ENCODE results near the gene ACLY.
A peak's percentile ranks its signal among the peaks of the same experiment; 100 is the strongest.
"Not testable (repeated sequence)": the region's sequence is repeated elsewhere in the genome, so short reads cannot be mapped to it uniquely, and the experiment has no call there.

ACLY gene

DNA sequence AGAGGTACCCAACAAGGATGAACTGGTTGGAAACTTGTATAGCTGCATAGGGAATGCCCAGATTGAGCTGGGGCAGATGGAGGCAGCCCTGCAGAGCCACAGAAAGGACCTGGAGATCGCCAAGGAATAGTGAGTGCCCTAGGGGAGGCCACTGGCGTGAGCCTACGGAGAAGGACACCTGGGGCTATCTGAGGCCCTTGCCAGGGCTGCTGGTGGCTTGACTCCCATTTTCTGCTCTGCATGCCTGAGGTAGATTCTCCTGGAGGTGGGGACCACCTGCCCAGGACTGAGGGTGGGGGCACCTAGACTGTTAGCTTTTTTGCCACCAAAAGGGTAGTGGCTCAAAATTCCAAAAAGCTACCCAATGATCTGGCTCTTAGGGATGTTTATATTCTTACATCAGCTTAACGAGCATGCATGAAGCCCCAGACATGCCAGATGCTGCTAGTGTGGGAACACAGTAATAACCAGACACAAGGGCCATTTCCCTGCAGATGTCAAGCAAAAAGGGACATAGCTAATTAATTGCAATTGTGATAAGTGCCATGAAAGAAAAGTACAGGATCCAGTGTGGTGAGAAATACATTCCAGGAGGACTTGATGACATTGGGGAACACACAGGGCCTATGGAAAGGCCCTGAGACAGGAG, 20.4 kb upstream of the ACLY start:
- DNase-seq, result no peak

DNA sequence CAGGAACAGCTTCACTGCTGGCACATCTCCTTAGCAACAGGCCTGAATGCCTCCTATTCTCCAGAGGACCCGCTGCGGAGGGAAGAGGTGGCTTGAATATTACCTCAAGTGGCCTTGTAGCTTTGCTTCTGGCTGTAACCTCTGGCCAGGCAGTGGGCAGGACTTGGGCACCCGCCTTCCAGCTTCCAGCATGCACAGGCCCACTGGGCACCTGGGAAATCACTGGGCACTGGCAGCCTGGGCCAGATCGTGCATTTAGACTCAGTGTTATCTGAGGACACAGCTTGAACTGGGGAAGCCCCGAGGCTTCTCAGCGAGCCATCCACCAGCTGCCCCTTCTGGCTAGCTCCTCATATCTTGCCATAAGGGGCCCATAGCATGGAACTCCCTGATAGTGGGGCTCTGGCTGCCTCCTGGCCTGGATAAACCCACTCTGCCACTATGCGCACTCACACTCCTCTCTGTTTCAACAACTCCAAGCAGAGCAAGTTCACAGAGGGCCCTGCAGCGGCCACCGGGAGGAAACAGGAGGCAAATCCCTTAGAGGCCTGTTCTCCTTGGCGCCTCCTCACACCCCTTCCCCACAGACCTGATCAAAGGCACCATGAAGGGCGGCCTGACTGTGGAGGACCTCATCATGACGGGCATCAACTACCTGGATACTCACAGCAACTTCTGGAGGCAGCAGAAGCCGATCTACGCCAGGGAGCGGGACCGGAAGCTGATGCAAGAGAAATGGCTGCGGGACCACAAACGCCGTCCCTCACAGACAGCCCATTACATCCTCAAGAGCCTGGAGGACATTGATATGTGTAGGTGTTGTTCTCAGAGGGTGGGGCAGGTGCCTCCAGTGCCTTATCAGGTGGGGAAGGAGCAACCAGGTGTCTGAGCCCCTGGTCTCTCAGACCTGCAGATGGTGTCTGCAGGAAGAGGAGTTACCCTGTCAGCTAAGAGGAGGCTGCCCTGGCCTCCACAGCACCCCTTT, 19.5 kb upstream of the ACLY start:
- no peak for DNase-seq

DNA sequence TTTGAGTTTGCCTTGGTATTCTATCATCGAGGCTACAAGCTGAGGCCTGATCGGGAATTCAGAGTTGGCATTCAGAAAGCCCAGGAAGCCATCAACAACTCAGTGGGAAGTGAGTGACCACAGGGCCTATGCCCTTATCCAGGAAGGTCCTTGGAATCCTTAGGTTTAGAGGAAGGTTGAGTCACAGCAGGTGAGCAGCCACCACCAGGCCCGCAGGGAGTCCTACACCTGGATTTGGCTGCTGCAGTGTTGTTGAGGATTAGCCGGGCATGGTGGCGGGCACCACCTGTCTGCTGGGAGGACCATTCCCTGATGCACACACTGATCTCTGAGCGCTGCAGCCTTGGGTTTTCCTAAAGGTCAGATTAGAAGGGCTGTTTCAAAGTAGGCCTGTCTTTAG, 16.9 kb upstream of the ACLY start:
- DNase-seq, result no peak

DNA sequence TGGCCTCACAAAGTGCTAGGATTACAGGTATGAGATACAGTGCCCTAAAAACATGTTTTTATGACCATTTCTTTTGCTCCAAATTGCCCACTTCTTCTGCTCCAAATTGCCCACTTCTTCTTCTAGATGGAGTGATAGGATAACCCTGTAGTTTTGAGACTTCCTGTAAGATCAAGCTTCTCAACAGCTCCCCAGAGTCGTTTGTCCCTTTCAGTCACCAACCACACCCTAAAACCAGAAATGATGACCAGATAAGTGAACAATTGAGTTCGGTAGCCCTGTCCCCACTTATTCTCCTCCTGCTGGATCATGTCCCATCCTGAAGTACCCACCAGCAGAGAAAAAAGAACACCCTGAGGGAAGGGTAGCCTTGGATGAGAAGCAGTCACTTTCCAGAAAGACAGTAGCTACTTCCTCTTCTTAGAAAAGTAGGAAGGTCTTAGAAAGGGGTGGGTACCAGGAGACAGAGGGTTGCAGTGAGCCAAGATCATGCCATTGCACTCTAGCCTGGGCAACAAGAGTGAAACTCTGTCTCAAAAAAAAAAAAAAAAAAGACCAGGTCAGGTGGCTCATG, 14.2 kb upstream of the ACLY start:
- DNase-seq, result no peak

DNA sequence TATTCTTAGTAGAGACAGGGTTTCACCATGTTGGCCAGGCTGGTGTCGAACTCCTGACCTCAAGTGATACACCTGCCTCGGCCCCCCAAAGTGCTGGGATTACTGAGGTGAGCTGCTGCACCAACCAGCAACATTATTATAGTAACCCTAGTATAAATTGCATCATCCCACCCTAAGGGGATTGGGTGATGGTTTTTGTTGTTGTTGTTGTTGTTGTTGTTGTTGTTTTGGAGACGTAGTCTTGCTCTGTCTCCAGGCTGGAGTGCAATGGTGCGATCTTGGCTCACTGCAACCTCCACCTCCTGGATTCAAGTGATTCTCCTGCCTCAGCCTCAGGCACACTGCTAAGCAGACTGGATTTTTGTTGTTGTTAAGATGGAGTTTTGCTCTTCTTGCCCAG, 13.0 kb upstream of the ACLY start:
- DNase-seq, result not testable (repeated sequence)

DNA sequence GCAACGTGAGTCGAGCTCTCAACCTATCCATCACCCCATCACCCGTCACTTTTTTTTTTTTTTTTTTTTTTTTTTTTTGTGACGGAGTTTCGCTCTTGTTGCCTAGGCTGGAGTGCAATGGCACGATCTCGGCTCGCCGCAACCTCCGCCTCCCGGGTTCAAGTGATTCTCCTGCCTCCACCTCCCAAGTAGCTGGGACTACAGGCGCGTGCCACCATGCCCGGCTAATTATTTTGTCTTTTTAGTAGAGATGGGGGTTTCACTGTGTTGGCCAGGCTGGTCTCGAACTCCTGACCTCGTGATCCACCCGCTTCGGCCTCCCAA, 12.0 kb upstream of the ACLY start:
- not testable (repeated sequence) for DNase-seq

DNA sequence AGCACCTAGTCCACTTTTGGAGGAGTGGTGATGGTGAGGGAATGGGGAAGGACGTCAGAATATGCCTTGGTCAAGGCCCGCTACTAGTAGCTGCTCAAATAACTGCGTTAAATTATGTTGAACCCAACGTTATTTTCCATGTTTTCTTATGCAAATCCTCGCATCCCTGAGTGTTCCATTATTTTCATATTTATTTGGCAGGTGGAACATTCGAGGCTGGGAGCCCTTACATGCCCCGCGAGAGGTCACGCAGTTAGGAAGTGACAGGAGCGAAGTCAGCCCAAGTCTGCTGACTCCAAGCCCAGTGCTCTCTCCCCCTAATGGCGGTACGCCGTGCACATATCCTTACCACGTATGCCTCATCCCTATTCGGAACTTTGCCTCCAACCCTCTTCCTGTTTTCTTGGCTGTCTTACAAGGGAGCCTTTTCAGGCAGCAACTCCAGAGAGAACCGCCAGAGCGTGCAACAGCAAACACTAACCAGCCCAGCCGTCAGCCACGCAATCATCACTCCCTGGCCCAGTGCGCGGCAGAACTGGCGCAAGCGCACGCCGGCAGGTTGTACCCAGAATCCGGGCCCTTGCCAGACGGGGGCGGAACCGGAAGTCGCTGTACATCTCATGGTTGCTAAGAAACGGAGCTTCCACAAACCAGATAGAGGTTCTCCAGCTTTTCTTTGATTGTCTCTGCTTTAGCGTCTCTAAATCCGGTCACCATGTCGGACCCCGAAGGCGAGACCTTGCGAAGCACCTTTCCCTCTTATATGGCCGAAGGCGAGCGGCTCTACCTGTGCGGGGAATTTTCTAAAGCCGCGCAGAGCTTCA, 11.5 kb upstream of the ACLY start, which contains the start of gene ODAD4:
Gene ODAD4, plus strand, starts transcription at position 609 of the 824 bp plus-strand sequence. Its CDS starts 107 bp downstream, at position 716.
- DNase-seq, result peak; percentile 96

DNA sequence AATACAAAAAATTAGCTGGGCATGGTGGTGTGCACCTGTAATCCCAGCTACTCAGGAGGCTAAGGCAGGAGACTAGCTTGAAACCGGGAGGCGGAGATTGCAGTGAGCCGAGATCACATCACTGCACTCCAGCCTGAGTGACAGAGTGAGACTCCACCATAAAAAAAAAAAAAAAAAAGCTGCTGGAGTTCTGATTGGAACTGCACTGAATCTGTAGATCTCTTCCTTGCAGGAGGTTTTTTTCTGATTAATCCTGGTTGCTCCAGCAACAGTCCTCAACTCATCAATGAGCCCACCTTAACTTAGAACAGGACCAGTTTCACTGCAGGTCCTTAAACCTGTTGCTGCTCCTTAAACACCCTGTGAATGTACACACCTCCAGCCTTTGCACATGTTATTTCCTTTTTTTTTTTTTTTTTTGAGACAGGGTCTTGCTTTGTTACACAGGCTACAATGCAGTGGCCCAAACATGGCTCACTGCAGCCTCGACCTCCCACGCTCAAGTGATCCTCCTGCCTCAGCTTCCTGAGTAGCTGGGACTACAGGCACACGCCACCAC, 10.0 kb upstream of the ACLY start:
- DNase-seq, result no peak

DNA sequence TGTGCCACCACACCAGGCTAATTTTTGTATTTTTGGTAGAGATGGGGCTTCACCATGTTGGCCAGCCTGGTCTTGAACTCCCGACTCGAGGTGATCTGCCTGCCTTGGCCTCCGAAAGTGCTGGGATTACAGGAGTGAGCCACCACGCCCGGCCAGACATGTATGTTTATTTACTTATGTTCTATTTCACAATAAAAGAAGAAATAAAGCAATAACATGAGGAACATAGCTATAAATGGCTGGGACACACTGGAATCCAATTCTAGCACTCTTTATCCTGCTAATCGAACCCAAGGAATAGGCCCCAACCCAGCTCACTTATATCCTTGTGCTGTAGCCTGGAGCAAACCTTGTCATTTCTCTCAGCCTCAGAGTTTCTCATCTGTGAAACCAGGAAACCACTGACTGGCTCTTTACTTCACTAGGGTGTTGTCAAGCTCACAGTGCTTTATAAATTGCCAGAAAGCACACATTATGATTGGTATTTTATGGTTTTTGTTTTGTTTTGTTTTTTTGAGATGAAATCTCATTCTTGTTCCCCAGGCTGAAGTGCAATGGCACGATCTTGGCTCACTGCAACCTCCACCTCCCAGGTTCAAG, 7.3 kb upstream of the ACLY start:
- no peak for DNase-seq

DNA sequence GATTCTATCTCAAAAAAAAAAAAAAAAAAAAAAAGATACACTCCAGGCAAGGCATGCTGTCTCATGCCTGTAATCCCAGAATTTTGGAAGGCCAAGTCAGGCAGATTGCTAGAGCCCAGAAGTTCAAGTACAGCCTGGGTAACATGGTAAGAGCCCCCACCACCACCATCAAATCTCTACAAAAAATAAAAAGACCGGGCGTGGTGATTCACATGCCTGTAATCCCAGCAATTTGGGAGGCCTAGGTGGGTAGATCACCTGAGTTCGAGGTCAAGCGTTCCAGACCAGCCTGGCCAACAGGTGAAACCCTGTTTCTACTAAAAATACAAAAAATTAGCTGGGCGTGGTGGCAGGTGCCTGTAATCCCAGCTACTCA, 1.8 kb upstream of the ACLY start:
- no peak for DNase-seq

DNA sequence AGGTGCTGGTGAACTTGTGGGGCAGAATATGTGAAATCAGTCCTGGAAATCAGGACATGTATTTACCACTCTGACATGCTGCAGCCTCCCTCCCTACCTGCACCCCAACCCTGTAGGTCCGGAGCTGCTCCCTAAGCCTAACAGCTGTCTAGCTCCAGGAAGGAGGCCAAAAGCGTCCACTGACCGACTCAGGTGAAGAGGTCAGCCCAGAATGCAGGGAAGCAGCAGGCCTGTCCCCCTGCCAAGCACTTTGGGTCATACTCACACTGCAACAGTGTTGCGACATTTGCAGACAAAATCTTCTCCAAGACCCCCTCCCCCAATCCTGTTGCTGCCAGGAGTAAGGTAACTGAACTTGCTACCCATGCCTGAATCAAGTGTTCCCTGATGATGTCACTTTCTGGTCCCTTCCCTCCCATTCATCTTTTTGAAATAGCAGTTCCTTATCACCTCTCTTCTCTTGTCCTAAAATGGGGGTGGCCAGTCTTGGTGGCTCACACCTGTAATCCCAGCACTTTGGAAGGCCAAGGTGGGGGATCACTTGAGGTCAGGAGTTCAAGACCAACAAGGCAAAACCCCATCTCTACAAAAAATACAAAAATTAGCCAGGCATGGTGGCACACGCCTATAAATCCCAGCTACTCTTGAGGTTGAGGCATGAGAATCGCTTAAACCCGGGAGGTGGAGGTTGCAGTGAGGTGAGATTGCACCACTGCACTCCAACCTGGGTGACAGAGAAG, 1.3 kb upstream of the ACLY start:
- DNase-seq, result no peak

DNA sequence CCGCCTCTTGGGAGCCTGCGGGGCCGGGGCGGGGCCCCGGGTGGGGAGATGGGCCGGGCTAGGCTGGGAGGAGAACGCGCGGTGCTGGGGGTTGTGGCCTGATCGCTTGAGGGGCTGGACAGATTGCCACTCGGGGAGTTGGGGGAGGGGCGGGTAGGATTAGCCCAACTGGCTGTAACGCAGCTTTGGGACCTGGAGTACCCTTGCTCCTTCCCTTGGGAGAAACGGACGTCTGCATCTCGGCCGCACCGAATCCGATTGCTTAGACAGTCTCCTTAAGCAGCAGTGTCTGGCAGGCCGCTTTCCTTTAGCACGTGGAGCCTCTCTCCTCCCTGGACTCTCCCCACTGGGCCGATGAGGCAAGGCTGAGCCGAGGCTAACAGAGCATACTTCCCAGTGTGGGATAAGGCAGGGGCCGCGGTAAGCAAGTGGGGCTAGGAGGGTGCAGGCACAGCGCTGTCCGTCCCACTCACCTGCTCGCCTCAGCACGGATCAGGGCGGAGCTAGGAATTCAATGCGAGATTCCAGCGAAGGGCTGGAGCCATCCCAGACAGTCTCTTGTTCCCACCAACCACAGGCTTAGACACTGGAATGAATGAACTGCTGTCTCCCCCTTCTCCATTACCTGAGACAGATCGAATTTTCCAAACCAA, 540 bp upstream of the ACLY start:
- no peak for DNase-seq

DNA sequence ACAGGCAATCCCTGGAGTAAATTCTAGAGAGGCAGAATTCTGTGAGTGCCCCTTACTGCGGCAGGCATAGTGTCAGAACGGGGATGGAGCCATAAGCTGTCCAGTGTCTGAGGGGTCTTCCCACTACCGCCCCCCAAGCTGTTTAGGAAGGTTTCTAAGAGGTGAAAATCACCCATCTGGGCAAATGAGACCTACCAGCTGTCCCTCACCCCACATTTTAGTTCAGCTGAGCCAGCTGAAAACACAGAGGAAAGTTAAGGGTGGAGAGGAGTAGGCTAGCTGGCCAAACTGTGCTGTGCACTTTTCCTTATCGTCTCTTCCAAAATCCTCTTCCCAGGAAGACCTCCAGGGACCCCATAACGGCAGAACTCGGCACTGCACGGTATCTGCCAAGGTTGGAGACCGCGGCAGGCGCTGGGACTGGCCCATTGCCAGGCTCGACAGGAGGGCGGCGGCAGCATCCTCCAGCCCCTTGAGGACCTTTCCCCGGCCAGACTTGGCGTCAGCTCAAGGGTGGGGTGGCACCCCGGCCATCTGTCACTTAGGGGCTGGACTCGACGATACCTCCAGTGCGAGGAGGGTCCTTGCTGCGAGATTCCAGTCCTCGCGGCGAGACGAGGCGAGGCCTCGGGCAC, 955 bp downstream of the ACLY start:
- peak; percentile 39 for DNase-seq

DNA sequence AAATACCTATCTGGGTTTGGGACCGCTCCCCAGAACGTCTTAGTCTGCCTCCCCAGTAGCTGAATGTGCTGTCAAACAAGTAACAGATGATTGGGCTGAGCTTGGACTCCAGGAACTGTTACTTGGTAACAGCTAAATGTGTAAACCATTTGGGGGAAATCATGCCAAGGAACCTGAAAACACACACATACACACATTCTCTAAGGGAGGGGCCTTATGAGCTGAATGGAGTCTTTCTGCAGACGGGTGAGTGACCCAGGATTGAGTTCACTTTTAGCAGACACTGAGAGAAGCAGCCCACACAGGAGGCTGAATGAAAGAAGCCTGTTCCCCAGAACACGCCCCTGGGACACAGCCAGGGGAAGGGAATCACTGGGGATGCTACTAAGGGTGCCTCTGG, 1.6 kb downstream of the ACLY start:
- no peak for DNase-seq

DNA sequence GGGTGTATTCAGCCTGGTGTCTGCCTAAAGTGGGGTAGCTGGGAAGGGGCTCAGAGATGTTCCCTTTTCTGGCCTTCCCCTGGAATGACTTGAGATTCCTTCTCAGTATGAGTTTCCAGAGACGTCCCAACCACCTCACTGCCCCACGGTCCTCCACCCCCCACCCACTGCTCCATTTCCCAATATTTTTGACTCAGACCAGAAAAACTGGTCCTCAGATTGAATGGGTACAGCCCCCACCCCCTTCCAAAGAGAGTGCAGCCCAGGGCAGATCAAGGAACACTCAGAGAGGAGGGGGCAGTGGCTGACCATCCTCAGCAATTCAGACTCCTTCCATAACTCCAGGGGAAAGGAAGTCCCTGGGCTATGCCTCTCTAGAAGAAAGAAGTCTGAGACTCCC, 3.2 kb downstream of the ACLY start:
- DNase-seq, result no peak

DNA sequence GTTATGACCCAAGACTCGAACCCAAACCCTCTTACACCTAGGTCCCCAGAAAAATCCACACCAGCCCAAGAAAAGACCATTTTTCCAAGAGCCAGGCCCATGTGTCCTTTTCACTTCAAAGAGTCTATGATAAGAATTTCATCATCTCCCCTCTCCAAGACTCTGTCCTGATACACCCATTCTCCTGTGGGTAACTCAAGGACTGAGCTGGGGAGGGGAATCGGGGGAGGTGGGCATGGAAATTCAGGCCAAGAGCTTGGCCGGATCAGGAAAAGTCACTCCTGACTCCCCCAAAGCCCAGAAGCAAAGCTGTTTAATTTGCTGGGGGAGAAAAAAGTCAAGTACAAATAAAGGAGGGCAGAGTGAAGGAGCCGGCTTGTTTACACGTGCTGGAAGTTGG, 3.7 kb downstream of the ACLY start:
- no peak for DNase-seq

DNA sequence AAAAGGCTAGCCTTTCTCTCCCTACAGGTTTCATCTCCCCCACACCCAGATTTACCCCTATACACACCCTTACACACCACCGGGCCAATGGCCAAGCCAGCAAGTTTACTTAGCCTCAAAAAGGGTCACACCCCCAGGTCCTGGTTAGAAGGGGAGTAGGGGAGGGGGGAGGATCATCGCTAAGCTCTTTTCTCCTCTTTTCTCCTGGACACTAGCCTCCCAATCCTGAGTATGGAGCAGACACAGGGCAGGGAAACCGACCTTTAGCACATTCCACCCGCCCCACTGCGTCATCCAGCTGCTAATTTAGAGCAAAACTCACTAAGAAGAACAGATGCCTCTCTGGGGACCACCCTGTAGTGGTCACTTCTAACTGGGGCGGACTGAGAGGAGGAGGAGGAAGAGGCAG, 4.4 kb downstream of the ACLY start:
- no peak for DNase-seq

DNA sequence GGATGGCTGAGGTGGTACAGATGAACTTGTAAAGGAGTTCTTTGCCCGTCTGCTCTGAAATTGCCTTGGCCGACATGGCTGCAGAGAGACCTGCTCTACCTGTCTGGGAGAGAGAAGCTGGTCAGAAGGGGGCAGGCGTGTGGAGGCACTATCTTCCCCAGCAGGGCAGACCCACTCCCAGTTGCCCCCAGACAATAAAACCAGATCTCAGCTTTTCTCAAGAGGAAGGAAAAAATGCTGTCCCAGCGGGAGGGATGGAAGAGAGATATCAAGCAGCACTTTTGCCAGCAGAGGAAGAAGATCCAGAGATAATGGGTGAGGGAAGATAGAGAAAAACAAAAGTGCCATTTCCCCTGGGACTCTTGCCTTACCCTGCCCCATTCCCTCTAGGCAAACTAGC, 5.0 kb downstream of the ACLY start:
- no peak for DNase-seq

DNA sequence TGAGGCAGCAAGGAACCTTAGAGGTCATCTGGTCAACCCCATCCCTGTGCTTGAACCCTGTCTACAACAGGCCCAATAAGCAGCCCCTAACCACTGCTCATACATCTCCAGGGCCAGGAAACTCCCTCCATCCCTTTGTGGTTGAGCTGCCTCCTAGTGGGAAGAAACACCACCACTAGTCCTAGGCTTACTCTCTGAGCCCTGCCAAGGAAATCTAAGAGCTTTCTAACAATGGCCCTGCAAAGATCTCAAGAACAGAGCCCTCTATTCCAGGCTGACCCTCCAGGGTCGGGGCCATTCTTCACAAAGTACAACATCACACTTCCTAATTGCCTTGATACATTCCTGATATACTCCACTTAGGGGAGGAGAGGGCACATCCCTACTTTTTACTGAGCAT, 5.8 kb downstream of the ACLY start:
- no peak for DNase-seq

DNA sequence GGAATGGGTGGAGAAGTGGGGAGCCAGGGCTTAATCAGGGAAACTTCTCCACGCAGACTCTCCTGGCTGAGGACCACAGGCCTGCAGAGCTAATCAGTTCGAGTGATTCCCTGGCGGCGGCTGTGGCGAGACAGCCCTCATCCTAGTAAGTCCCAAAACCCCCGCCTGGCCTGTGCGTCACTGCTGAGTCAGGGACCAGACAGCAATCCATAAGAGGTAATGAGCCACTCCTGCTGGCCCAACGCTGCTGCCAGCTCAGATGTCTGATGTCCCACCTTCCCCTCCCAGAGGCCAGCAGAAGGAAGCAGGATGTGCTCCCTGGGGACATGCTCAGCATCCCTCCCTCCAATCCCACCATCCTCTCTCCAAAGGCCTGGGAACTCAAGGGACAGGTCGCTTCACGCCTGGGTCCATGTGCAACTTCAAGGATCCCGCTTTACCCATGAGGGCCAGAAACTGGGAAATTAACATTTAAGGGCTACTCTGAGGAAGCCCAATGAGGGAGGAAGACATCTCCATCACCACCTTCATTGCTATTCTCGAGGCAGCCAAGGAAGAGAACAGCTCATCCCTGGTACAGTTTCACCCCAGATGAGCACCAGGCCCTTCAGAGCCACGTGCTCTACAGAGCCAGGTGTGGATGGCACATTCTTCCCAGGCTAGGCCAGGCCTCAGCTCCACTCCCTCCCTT, 7.9 kb downstream of the ACLY start:
- DNase-seq, result no peak

Measured in NCI-H1436 (cell line).